Stomach (tissue), 4 donors: ENCODE data around the gene KIAA0232.

Experiments used
- EP300 ChIP-seq: sonication (generic); formaldehyde crosslinking; IDR thresholded peaks from one replicate; pipeline ENCODE4 v1.6.1; 2017; ENCODE audit warnings: antibody characterized with exemption
- POLR2AphosphoS5 ChIP-seq, 3 donors: sonication (generic); formaldehyde crosslinking; IDR thresholded peaks; one replicate each; pipeline ENCODE4 v1.6.1; 2016; ENCODE audit warnings: antibody characterized with exemption in 3 of 3
- TF ChIP-seq, protein P1 (sequence below), 7 experiments: fragments of 450-650 bp in 4 of 7; fragments of 200-600 bp in 3 of 7; sonication (generic) in 3 of 7; IDR thresholded peaks; one replicate each; pipeline ENCODE4 v1.5.1; 2016 to 2019; ENCODE audit warnings: antibody characterized with exemption in 7 of 7, control low read depth in 2 of 7, mild to moderate bottlenecking in 1 of 7

DNA sequence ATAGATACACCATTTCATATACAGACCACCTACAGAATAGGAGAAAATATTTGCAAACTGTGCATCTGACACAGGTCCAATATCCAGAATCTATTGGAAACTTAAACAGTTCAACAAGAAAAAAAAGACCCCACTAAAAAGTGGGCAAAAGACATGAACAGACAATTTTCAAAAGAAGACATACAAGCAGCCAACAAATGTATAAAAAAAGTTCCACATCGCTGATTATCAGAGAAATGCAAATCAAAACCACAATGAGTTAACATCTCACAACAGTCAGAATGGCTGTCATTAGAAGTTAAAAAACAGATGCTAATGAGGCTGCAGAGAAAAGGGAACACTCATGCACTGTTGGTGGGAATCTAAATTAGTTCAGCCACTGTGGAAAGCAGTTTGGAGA, 36.8 kb downstream of the KIAA0232 start:
- TF ChIP-seq, protein P1, sequence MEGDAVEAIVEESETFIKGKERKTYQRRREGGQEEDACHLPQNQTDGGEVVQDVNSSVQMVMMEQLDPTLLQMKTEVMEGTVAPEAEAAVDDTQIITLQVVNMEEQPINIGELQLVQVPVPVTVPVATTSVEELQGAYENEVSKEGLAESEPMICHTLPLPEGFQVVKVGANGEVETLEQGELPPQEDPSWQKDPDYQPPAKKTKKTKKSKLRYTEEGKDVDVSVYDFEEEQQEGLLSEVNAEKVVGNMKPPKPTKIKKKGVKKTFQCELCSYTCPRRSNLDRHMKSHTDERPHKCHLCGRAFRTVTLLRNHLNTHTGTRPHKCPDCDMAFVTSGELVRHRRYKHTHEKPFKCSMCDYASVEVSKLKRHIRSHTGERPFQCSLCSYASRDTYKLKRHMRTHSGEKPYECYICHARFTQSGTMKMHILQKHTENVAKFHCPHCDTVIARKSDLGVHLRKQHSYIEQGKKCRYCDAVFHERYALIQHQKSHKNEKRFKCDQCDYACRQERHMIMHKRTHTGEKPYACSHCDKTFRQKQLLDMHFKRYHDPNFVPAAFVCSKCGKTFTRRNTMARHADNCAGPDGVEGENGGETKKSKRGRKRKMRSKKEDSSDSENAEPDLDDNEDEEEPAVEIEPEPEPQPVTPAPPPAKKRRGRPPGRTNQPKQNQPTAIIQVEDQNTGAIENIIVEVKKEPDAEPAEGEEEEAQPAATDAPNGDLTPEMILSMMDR (IDR thresholded peaks at IDR 0.05), result no peak
- TF ChIP-seq POLR2AphosphoS5 (IDR thresholded peaks at IDR 0.05) (no peak), EP300 (no peak)
